ENCODE results near the gene FKBP1B.

DNA sequence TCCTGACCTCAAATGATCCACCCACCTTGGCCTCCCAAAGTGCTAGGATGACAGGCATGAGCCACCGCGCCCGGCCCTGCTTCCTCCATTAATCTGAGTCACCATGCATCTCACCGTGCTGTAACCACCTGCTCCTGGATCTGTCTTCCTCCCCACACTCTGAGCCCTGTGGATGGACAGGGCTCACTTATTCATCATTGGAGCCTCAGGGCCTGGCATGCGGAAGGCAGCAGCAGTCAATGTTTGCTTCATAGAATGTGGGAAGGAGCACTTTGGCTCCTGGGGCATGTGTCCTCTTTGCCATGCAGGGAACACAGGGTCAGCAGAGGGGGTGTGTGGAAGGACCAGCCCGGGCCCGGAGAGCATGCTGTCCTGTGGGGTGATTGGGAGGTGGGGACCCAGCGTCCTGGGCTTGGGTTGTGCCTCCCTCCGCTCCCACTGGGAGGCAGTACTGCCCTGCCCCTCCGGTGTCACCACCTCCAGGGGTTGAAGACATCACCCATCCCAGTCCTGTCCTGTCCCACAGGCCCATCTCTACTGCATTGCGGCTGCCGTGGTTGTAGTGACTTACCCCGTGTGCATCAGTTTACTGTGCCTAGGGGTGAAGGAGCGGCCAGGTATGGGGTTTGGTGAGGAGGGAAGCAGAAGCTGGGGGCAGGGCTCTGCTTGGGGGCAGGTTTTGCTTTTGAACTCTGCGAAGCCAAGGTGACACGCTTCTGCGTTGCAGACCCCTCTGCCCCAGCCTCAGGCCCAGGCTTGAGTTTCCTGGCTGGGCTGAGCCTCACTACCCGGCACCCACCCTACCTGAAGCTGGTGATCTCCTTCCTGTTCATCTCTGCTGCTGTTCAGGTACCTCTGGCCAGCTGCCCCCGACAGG lies 28.2 kb upstream of the FKBP1B start:
- TF ChIP-seq EP300 (IDR thresholded peaks at IDR 0.05; ENCODE audit: low read depth) (no peak), POLR2AphosphoS5 (IDR thresholded peaks at IDR 0.05) (no peak), POLR2A (IDR thresholded peaks at IDR 0.05) (no peak)
- TF ChIP-seq, protein P1, sequence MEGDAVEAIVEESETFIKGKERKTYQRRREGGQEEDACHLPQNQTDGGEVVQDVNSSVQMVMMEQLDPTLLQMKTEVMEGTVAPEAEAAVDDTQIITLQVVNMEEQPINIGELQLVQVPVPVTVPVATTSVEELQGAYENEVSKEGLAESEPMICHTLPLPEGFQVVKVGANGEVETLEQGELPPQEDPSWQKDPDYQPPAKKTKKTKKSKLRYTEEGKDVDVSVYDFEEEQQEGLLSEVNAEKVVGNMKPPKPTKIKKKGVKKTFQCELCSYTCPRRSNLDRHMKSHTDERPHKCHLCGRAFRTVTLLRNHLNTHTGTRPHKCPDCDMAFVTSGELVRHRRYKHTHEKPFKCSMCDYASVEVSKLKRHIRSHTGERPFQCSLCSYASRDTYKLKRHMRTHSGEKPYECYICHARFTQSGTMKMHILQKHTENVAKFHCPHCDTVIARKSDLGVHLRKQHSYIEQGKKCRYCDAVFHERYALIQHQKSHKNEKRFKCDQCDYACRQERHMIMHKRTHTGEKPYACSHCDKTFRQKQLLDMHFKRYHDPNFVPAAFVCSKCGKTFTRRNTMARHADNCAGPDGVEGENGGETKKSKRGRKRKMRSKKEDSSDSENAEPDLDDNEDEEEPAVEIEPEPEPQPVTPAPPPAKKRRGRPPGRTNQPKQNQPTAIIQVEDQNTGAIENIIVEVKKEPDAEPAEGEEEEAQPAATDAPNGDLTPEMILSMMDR (IDR thresholded peaks at IDR 0.05), result peak in 4 of 5 experiments; percentile 29 to 61 (median 38)
